GM18873 (cell line): ENCODE measurements around the gene PCDHA7.
"Not testable (repeated sequence)": the region's sequence is repeated elsewhere in the genome, so short reads cannot be mapped to it uniquely, and the experiment has no call there.

Experiments used
- ATAC-seq: cut with Tn5 transposase; IDR thresholded peaks from one replicate; pipeline ENCODE4 v1.9.1; 2021; ENCODE audit warnings: mild to moderate bottlenecking, moderate library complexity, moderate number of reproducible peaks; ENCODE audit not compliant: unreplicated experiment, low FRiP score

The PCDHA7 gene

GRCh38 chr5:140857987-140858240 lies 23.8 kb downstream of the PCDHA7 start:
- no peak for ATAC-seq

- ATAC-seq = no peak
Measured at GRCh38 chr5:140862441-140863295, 28.6 kb downstream of the PCDHA7 start.

- no peak for ATAC-seq
Measured at GRCh38 chr5:140868721-140869554, 34.9 kb downstream of the PCDHA7 start, which contains the start of gene PCDHA11. TSS of gene PCDHA11 (plus strand) at chr5:140868957. CDS start at chr5:140869104, 147 bp downstream.

GRCh38 chr5:140869555-140869886 lies 35.5 kb downstream of the PCDHA7 start:
- ATAC-seq = no peak

GRCh38 chr5:140870221-140871201 lies 36.4 kb downstream of the PCDHA7 start:
- ATAC-seq = no peak

GRCh38 chr5:140875085-140876065 lies 41.3 kb downstream of the PCDHA7 start, which contains the start of gene PCDHA12:
TSS of gene PCDHA12 (plus strand) at chr5:140875308. CDS start at chr5:140875473, 165 bp downstream.
- no peak for ATAC-seq

GRCh38 chr5:140876541-140877261 lies 42.6 kb downstream of the PCDHA7 start:
- not testable (repeated sequence) for ATAC-seq

GRCh38 chr5:140877262-140877581 lies 43.2 kb downstream of the PCDHA7 start:
- no peak for ATAC-seq

- no peak for ATAC-seq
Measured at GRCh38 chr5:140881889-140882590, 48.0 kb downstream of the PCDHA7 start, which contains the start of gene PCDHA13. TSS of gene PCDHA13 (plus strand) at chr5:140882124. CDS start at chr5:140882269, 145 bp downstream.

GRCh38 chr5:140882591-140882899 lies 48.5 kb downstream of the PCDHA7 start:
- no peak for ATAC-seq

GRCh38 chr5:140883373-140883772 lies 49.3 kb downstream of the PCDHA7 start:
- ATAC-seq = no peak

- no peak for ATAC-seq
Measured at GRCh38 chr5:140883927-140884697, 50.0 kb downstream of the PCDHA7 start.
